GM21423 (cell line): Measurements from ENCODE around the gene CRYAB.

Source experiments
- ATAC-seq: cut with Tn5 transposase; IDR thresholded peaks from one replicate; pipeline ENCODE4 v1.9.1; 2021; ENCODE audit warnings: mild to moderate bottlenecking, moderate library complexity; ENCODE audit not compliant: unreplicated experiment

CRYAB gene

GRCh38 chr11:111911563-111912401 lies at the start of gene CRYAB:
Gene CRYAB (minus strand): TSS chr11:111911770. CDS start chr11:111911724, 46 bp downstream.
- ATAC-seq = no peak

DNA sequence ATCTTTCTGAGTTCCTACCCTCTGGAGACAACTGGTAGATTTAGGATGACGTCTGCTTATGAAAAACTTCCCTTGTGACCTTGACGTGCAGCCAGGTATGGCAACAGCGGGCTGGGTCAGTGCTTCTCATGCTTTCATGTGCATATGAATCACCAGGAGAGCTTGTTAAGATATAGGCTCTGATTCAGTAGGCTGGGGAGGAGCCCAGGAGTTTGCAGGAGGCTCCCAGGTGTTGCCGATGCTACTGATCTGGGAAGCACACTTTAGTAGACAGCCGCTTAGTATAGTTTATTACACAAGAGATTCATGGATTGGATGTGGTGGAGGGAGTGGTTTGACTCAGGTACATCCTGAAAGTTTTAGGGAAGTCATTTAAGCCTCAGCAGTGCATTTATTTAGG lies 49.3 kb upstream of the CRYAB start:
- no peak for ATAC-seq

- ATAC-seq = no peak
Observed at GRCh38 chr11:111957663-111958444, 46.3 kb upstream of the CRYAB start.

- ATAC-seq = no peak
Observed at GRCh38 chr11:111954154-111954553, 42.6 kb upstream of the CRYAB start.

DNA sequence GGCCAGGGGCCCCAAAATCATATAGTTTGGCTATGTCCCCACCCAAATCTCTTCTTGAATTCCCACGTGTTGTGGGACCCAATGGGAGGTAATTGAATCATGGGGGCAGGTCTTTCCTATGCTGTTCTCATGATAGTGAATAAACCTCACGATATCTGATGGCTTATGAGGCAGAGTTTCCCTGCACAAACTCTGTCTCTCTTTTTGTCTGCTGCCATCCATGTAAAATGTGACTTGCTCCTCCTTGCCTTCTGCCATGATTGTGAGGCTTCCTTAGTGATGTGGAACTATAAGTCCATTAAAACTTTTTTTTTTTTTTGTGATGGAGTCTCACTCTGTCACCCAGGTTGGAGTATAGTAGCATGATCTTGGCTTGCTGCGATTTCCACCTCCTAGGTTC lies 40.0 kb upstream of the CRYAB start:
- no peak for ATAC-seq

DNA sequence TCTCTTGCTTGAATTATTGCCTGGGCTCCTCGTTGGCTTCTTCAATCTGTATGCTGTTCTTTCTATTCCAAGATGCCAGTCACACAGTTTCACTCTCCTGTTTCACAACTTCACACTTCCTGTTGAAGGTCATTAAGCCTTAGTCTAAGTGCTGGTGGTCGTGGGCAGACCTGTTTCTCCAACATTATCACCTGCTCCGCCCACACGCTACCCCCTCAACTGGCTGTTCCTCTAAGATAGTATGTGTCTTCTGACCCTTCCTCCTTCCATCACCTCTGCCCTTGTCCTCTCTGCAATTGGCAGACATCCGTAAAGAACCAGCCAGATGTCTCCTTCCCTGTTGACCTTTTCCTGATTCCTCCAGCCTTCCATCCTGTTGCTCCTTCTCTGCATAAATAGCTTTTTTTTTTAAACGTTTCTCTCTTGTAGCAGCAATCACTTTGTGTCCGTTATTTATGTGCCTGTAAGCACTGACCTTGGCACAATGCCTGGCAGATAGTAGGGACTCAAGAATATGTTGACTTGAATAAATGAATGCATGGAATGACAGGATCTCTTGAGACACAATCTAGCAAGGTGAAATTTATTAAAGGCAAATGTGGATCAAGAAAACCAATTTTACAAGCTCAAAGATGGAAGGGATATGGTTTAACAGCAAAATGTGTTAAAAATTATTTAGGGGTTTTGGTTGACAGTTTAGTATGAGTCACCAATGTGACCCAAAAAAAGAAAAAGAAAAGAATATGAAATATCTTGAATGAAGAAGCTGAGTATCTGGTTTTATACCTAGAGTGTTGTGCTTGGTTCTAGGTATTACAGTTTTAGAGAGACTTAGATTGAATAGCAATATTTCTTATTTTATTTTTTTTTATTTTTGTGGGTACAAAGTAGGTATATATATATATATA lies 38.2 kb upstream of the CRYAB start:
- no peak for ATAC-seq

DNA sequence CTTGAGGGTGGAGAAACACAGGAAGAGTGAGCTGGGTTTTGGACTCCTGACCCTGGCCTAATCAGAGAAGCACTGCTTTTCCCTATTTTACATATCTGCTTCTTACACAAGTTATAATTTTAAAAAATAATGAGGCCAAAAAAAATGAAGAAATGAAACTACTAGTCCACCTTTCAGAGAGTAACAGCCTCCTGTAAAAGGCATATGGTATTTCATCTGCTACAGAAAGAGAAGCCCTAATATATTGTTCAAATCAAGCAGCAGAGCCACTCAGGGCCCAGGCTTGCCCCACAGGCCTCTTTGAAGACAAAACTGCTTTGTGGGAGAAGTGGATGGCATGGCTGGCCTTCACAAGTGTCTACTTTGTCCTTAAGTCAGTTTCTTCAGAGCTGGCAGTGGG lies 35.6 kb upstream of the CRYAB start:
- peak; percentile 51 for ATAC-seq

DNA sequence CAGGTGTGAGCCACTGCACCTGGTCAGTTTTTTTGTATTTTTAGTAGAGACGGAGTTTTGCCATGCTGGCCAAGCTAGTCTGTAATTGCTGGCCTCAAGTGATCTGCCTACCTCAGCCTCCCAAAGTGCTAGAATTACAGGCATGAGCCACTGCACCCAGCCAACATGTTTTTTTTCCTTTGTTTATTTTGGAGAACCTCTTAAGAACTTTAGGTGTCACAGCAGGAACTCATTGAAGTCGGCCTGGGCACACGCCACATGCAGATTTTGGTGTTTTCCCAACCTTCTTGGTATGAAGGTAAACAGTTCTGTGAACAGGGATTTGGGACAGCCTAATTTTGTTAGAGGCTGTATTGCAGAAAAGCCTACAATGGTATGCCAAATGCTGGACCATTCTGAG lies 34.9 kb upstream of the CRYAB start:
- no peak for ATAC-seq

DNA sequence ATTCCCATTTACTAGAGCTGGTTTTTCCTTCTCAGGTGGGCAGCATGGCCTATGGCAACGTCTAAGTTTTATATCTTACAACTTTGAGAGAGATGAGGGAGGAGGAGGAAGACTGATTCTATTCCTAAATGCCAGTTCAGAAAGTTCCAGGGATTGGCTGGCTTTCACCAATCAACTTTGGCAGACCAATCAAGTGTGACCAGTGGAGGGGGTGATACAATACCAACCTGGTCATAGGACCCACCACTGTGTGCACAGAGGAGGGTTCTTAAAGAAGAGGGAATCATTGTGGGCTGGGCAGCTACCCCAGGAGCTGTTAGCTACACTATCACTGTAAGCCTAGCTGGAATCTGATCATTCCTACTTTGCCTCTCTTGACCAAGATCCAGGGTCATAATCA lies 33.6 kb upstream of the CRYAB start:
- no peak for ATAC-seq

- no peak for ATAC-seq
Observed at GRCh38 chr11:111944651-111945051, 33.1 kb upstream of the CRYAB start.

DNA sequence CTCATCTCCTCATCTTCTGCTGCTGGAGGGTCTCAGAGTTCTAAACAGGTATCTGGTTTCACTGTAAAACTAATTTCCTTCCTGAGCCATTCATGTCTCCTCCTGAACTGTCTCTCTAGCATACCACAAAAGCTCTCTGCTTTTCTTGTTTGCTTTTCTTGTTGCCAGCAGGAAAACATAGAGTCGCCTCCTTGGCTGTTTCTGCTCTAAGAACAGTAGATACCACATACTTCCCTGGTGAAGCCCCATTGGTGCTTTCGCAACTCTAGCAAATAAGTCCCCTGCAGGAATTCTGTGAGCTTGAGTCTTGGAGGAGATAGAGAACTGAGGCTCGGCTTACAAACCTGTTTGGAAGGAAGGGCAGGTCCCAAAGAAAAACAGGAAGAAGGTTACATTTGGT lies 32.6 kb upstream of the CRYAB start:
- no peak for ATAC-seq

DNA sequence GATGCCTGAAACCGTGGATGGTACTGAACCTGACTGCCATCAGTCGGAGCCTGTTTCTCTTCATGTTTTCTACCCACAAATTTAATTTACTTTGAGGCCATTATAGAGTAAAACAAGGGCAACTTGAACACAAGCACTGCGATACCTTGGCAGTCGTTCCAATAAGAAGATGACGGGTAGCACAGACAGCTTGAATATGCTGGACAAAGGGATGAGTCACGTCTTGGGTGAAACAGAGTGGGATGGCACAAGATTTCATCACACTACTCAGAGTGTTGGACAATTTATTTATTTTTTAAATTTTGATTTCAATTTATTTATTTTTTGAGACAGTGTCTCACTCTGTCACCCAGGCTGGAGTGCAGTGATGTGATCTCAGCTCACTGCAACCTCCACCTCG lies 31.3 kb upstream of the CRYAB start:
- no peak for ATAC-seq

GRCh38 chr11:111941963-111942362 lies 30.4 kb upstream of the CRYAB start:
- no peak for ATAC-seq

DNA sequence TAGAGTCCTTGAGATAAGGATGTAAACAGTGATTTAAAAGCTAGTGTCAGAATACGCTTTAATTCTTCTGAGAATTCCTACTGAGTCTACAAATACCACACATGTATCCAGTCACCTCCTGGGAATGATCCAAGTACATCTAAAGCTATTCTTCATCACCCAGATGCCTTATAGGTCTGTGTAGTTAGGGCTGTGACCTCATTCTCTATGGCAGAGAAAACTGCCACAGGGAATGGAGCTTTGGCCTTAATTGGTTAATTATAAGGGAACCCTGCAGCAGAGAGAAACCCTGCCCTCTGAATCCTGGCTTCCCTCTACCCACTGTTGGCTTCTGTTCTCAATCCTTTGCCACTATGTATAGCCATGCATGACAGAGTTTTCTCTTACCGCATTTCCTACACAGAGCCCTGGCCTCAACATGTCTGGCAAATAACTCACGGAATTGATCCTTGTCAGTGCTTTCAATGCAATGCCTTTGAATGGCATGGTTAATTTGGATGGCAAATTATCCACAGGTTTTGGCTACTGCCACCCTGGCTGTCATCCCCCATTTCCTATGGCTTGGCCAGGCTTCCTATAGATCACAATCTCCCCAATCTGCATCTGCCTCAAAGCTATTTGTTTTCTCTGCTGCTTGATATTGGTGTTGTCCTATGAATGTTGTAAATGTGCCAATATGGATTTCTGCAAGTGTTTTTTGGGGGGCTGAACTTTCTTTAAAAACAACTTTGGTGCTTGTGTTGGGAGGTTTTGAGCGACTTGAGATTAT lies 28.4 kb upstream of the CRYAB start:
- no peak for ATAC-seq

DNA sequence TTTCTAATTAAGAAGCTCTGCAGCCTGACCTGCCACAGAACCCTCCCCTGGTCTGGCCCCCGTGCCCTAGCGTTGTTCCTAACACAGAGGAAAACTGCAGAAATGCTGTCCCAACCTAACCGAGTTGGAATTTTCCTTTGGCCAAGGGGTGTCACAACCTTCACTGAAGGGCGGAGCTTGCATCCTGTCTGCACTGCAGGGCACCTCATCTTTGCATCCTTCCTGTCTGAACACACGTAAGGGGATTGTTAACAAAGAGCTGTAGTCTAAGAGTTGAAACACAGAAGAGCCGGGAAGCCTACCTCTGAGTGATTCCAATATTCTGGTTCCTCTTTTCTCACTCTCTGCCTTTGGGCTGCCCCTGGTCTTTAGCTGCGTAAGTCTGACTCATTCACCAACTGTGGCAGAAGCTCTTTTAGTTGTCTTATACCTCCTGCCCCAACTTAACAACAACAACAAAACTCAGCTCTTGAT lies 27.2 kb upstream of the CRYAB start:
- peak; percentile 77 for ATAC-seq

DNA sequence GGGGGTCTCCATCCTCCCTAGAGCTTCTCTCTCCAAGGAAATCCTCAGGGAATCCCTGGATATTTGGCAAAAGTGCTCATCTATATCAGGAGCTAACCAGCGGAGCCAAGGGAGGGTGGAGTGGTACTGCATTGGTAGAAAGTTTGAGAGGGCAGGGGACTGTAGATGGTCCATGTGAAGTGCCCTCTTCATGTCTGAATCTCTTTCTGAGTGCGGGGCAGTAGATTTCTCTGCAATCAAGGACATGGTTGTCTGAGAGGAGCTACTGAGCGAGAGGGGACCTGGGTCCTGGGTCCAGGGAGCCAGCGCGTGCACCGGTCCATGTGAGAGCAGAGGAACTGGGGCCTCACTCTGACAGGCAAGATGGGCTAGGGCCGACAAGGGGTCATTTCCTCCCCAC lies 26.3 kb upstream of the CRYAB start:
- ATAC-seq = no peak

DNA sequence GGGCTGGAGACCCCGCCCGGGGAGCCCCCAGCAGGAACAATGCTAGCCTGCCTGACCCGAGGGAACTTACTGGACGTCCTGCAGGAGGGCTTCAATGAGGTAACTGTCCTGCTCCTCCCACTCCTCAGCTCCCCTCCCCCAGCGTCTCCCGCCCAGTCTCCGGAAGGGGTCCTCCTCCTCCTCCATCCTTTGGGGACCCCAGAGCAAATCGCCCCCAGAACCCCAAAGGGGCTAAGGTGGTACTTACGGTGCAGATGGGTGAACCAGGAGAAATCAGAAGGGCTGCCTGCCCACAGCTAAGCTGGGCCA lies 25.8 kb upstream of the CRYAB start:
- ATAC-seq = no peak

DNA sequence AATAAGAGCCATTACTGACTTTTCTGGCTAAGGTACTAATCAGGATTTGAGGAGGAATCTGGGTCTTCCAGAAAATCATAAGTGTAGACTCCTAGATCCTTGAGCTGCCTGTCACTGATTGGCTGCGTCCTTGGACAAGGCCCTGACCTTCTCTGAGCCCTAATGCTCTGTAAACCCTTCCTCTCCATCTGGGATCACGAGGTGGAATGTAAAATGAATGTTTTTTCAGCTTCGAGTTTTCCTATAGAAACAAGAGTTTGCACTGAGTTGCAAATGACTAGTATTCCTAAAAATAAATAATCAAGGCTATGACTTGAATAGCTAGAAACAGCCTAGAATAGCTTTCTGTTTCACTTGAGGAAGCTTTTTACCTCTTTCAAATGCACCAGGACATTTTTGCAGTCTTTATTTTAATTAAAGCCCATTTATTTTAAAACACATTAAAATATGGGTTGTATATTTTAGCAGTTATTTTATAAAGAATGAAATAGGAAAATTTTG lies 24.5 kb upstream of the CRYAB start:
- no peak for ATAC-seq

DNA sequence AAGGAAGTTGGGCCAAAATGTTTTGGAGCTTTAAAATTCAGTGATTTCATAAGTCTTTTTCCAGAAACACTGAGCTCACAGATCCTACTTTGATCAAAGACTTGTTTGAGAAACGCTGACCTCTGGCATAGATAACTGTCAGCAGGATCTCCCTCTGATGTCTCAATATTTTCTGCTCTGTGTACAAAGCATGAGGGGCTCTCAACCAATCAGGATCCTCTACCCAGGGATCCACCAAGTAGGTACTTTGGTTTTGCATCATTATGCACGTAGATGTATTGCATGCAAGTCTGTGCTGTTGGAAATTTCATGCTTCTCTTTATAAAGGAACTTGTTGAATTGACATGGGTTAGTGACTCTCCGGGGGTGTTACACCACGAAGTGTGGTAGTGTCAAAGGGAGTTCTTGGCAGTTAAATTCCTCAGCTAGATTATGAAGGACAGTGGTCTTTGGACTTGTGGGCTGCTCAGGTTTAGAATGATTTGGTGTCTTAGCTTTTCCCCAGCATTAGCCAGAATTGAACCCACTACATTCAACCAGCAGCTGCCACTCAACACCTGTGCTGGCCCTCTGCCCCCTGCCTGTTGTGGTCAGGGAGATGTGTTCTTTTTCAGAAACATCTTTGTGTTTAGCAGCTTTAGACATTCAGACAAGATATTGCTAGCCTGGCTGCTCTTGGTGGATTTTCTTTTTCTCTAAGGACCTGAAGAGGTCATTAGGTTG lies 23.9 kb upstream of the CRYAB start:
- no peak for ATAC-seq

GRCh38 chr11:111934306-111934705 lies 22.7 kb upstream of the CRYAB start:
- ATAC-seq = no peak
